WTC11 (cell line): Measurements from ENCODE around the gene IFT88. TPM values are rescaled to one million over a fixed set of nuclear protein-coding genes. Genes with fewer than 3 reads are reported as not detected.

Experiments used
- ATAC-seq: fragments of 200-7000 bp; cut with Tn5 transposase; 2 replicates; pipeline ENCODE4 v1.10.0; 2021; ENCODE audit warnings: mild to moderate bottlenecking, moderate library complexity
- CTCF ChIA-PET: fragments of 300-600 bp; sonication (Branson Sonifier 250); formaldehyde crosslinking; loops from one replicate; lab custom pipeline; 2021; ENCODE audit warnings: antibody characterized with exemption; lab: Charles Lee
- POLR2A ChIA-PET: fragments of 350-600 bp; sonication (Branson Sonifier 250); formaldehyde crosslinking; loops from one replicate; lab custom pipeline; 2021; ENCODE audit warnings: antibody characterized with exemption; lab: Charles Lee
- DNase-seq: peaks from one replicate; pipeline ENCODE4 v3.0.0; 2021; ENCODE audit warnings: low spot score
- H3K27ac Mint-ChIP-seq: 2 replicates; pipeline ENCODE4 v1.8.0; 2021; ENCODE audit warnings: mixed read lengths
- H3K27me3 Mint-ChIP-seq: 2 replicates; pipeline ENCODE4 v1.8.0; 2021; ENCODE audit warnings: low read depth, mild to moderate bottlenecking, moderate library complexity, mixed read lengths
- H3K36me3 Mint-ChIP-seq: 2 replicates; pipeline ENCODE4 v1.8.0; 2021; ENCODE audit warnings: mixed read lengths
- H3K4me1 Mint-ChIP-seq: 2 replicates; pipeline ENCODE4 v1.8.0; 2022; ENCODE audit warnings: mixed read lengths
- H3K4me3 Mint-ChIP-seq: 2 replicates; pipeline ENCODE4 v1.8.0; 2021; ENCODE audit warnings: mild to moderate bottlenecking, moderate library complexity, mixed read lengths
- H3K9me3 Mint-ChIP-seq: 2 replicates; pipeline ENCODE4 v1.8.0; 2021; ENCODE audit warnings: mixed read lengths
- CREB1 ChIP-seq: sonication (generic); formaldehyde crosslinking; IDR thresholded peaks from 2 replicates; pipeline ENCODE4 v1.8.0; 2023; ENCODE audit warnings: mild to moderate bottlenecking, missing genetic modification reagents
- ETV6 ChIP-seq: sonication (generic); formaldehyde crosslinking; IDR thresholded peaks from 2 replicates; pipeline ENCODE4 v1.8.1; 2022; ENCODE audit warnings: mild to moderate bottlenecking, missing genetic modification reagents
- FOXP1 ChIP-seq: sonication (generic); formaldehyde crosslinking; IDR thresholded peaks from 2 replicates; pipeline ENCODE4 v1.8.0; 2022; ENCODE audit warnings: missing genetic modification reagents, mild to moderate bottlenecking, moderate library complexity, borderline replicate concordance
- JAZF1 ChIP-seq: fragments of 250-450 bp; sonication (Bioruptor Pico); IDR thresholded peaks from 2 replicates; pipeline ENCODE4 v1.9.0; 2021; ENCODE audit warnings: moderate library complexity, mild to moderate bottlenecking, inconsistent platforms
- JUN ChIP-seq: sonication (generic); formaldehyde crosslinking; IDR thresholded peaks from 2 replicates; pipeline ENCODE4 v1.8.0; 2023; ENCODE audit warnings: mild to moderate bottlenecking, missing genetic modification reagents
- NR2C2 ChIP-seq: sonication (generic); formaldehyde crosslinking; IDR thresholded peaks from 2 replicates; pipeline ENCODE4 v1.8.0; 2022; ENCODE audit warnings: mild to moderate bottlenecking, missing genetic modification reagents
- PRRX2 ChIP-seq: fragments of 250-450 bp; sonication (Bioruptor Pico); IDR thresholded peaks from 2 replicates; pipeline ENCODE4 v1.8.0; 2021; ENCODE audit warnings: mild to moderate bottlenecking
- RELA ChIP-seq: sonication (generic); formaldehyde crosslinking; IDR thresholded peaks from 2 replicates; pipeline ENCODE4 v1.8.1; 2022; ENCODE audit warnings: missing genetic modification reagents, mild to moderate bottlenecking, borderline replicate concordance
- SMAD3 ChIP-seq: sonication (generic); formaldehyde crosslinking; IDR thresholded peaks from 2 replicates; pipeline ENCODE4 v1.8.0; 2022; ENCODE audit warnings: missing genetic modification reagents, mild to moderate bottlenecking, borderline replicate concordance
- TCF7 ChIP-seq: sonication (generic); formaldehyde crosslinking; IDR thresholded peaks from 2 replicates; pipeline ENCODE4 v1.8.0; 2022; ENCODE audit warnings: mild to moderate bottlenecking, low read depth, missing genetic modification reagents, moderate library complexity
- TP53 ChIP-seq: sonication (generic); formaldehyde crosslinking; IDR thresholded peaks from 2 replicates; pipeline ENCODE4 v1.8.1; 2023; ENCODE audit warnings: mild to moderate bottlenecking, missing genetic modification reagents
- total RNA-seq: library from RNA; stranded (reverse); gene quantifications from 3 replicates; pipeline ENCODE4 v1.2.3, GENCODE V29; 2021
- TF ChIP-seq, protein P1 (sequence below): fragments of 250-450 bp; sonication (Bioruptor Pico); IDR thresholded peaks from 2 replicates; pipeline ENCODE4 v1.9.0; 2021; ENCODE audit warnings: mild to moderate bottlenecking, borderline replicate concordance
- TF ChIP-seq, protein P2 (sequence below): sonication (generic); formaldehyde crosslinking; IDR thresholded peaks from 2 replicates; pipeline ENCODE4 v1.8.1; 2022; ENCODE audit warnings: missing genetic modification reagents, borderline replicate concordance
- TF ChIP-seq, protein P3 (sequence below): sonication (generic); formaldehyde crosslinking; IDR thresholded peaks from 2 replicates; pipeline ENCODE4 v1.8.0; 2022; ENCODE audit warnings: mild to moderate bottlenecking, missing genetic modification reagents
- TF ChIP-seq, protein P4 (sequence below): sonication (generic); formaldehyde crosslinking; IDR thresholded peaks from 2 replicates; pipeline ENCODE4 v1.8.1; 2023; ENCODE audit warnings: mild to moderate bottlenecking, missing genetic modification reagents
- TF ChIP-seq, protein P5 (sequence below): fragments of 200-600 bp; IDR thresholded peaks from 2 replicates; pipeline ENCODE4 v1.8.0; 2022; ENCODE audit warnings: antibody characterized with exemption
- TF ChIP-seq, protein P6 (sequence below): sonication (generic); formaldehyde crosslinking; IDR thresholded peaks from 2 replicates; pipeline ENCODE4 v1.8.0; 2022; ENCODE audit warnings: mild to moderate bottlenecking, missing genetic modification reagents

The IFT88 gene
- total RNA-seq, 1 experiment from 2014 or later = 6.5 TPM

DNA sequence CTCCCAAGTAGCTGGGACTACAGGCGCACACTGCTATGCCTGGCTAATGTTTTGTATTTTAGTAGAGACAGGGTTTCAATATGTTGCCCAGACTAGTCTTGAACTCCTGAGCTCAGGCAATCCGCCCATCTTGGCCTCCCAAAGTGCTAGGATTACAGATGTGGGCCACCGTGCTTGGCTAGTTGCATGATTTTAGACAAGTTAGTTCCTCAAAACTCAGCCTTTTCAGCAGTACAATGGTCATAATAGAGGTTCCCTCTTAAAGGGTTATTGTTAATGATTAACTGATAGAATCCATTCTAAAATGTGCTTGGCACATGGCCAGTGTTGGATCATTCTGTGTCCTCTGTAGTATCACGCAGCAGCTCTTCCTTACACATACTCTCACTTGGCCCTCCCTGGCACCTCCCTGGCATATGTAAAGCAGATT lies 19.5 kb upstream of the IFT88 start:
- Mint-ChIP-seq H3K4me1 (peaks cover 13% of the 10 kb centered on the region), H3K36me3 (no peaks in the 10 kb centered on the region), H3K27ac (no peak overlapping the region)
- CTCF ChIA-PET = interaction anchor here (1.1 kb wide), 1 partner anchor 164 kb away, joined by 5 read pairs; no protein-coding TSS in a partner anchor
- POLR2A ChIA-PET = interaction anchor here (0.6 kb wide), 1 partner anchor 388 kb away, joined by 7 read pairs; no protein-coding TSS in a partner anchor
- ATAC-seq = no peak
- TF ChIP-seq JUN (CRISPR knock-in tag) (no peak), SMAD3 (CRISPR knock-in tag) (no peak)
- TF ChIP-seq, all 79 proteins: peak for 0
- no peak for DNase-seq
- Mint-ChIP-seq H3K9me3 (no peaks in the 10 kb centered on the region), H3K27me3 (no peaks in the 10 kb centered on the region; the same call in 1 of the 2 replicates), H3K4me3 (no peak overlapping the region)

DNA sequence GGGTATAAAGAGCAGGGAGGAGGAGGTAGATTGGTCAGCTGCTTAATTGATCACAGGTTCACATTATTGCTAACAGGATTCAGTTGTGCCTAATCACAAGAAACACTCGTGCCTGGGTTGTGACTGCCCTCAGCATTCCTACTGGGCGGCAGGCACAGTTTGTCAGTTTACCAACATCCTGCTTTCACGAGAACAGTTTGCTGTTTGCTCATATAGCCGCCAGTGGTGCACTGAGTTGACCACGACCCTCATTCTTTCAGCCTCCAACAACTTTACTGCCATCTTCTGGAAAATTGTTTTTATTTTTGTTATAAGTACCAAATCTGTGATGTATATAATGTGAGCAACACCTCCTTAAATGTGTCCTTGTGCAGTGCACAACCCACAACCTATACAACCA lies 16.2 kb upstream of the IFT88 start:
- no peaks in the 10 kb centered on the region for H3K36me3 Mint-ChIP-seq
- TF ChIP-seq TP53 (CRISPR knock-in tag) (no peak), CREB1 (no peak), JAZF1 (no peak), TCF7 (CRISPR knock-in tag) (no peak), FOXP1 (CRISPR knock-in tag) (no peak), JUN (CRISPR knock-in tag) (no peak), NR2C2 (CRISPR knock-in tag) (no peak)
- TF ChIP-seq, protein P1, sequence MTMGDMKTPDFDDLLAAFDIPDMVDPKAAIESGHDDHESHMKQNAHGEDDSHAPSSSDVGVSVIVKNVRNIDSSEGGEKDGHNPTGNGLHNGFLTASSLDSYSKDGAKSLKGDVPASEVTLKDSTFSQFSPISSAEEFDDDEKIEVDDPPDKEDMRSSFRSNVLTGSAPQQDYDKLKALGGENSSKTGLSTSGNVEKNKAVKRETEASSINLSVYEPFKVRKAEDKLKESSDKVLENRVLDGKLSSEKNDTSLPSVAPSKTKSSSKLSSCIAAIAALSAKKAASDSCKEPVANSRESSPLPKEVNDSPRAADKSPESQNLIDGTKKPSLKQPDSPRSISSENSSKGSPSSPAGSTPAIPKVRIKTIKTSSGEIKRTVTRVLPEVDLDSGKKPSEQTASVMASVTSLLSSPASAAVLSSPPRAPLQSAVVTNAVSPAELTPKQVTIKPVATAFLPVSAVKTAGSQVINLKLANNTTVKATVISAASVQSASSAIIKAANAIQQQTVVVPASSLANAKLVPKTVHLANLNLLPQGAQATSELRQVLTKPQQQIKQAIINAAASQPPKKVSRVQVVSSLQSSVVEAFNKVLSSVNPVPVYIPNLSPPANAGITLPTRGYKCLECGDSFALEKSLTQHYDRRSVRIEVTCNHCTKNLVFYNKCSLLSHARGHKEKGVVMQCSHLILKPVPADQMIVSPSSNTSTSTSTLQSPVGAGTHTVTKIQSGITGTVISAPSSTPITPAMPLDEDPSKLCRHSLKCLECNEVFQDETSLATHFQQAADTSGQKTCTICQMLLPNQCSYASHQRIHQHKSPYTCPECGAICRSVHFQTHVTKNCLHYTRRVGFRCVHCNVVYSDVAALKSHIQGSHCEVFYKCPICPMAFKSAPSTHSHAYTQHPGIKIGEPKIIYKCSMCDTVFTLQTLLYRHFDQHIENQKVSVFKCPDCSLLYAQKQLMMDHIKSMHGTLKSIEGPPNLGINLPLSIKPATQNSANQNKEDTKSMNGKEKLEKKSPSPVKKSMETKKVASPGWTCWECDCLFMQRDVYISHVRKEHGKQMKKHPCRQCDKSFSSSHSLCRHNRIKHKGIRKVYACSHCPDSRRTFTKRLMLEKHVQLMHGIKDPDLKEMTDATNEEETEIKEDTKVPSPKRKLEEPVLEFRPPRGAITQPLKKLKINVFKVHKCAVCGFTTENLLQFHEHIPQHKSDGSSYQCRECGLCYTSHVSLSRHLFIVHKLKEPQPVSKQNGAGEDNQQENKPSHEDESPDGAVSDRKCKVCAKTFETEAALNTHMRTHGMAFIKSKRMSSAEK = no peak
- TF ChIP-seq, protein P2, sequence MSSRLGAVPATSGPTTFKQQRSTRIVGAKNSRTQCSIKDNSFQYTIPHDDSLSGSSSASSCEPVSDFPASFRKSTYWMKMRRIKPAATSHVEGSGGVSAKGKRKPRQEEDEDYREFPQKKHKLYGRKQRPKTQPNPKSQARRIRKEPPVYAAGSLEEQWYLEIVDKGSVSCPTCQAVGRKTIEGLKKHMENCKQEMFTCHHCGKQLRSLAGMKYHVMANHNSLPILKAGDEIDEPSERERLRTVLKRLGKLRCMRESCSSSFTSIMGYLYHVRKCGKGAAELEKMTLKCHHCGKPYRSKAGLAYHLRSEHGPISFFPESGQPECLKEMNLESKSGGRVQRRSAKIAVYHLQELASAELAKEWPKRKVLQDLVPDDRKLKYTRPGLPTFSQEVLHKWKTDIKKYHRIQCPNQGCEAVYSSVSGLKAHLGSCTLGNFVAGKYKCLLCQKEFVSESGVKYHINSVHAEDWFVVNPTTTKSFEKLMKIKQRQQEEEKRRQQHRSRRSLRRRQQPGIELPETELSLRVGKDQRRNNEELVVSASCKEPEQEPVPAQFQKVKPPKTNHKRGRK (CRISPR knock-in tag) = no peak
- TF ChIP-seq, protein P3, sequence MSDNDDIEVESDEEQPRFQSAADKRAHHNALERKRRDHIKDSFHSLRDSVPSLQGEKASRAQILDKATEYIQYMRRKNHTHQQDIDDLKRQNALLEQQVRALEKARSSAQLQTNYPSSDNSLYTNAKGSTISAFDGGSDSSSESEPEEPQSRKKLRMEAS (CRISPR knock-in tag) = no peak
- TF ChIP-seq, protein P4, sequence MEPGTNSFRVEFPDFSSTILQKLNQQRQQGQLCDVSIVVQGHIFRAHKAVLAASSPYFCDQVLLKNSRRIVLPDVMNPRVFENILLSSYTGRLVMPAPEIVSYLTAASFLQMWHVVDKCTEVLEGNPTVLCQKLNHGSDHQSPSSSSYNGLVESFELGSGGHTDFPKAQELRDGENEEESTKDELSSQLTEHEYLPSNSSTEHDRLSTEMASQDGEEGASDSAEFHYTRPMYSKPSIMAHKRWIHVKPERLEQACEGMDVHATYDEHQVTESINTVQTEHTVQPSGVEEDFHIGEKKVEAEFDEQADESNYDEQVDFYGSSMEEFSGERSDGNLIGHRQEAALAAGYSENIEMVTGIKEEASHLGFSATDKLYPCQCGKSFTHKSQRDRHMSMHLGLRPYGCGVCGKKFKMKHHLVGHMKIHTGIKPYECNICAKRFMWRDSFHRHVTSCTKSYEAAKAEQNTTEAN (CRISPR knock-in tag) = no peak
- TF ChIP-seq, protein P5, sequence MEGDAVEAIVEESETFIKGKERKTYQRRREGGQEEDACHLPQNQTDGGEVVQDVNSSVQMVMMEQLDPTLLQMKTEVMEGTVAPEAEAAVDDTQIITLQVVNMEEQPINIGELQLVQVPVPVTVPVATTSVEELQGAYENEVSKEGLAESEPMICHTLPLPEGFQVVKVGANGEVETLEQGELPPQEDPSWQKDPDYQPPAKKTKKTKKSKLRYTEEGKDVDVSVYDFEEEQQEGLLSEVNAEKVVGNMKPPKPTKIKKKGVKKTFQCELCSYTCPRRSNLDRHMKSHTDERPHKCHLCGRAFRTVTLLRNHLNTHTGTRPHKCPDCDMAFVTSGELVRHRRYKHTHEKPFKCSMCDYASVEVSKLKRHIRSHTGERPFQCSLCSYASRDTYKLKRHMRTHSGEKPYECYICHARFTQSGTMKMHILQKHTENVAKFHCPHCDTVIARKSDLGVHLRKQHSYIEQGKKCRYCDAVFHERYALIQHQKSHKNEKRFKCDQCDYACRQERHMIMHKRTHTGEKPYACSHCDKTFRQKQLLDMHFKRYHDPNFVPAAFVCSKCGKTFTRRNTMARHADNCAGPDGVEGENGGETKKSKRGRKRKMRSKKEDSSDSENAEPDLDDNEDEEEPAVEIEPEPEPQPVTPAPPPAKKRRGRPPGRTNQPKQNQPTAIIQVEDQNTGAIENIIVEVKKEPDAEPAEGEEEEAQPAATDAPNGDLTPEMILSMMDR = no peak
- ChIA-PET POLR2A (no interaction called here), CTCF (no interaction called here)
- ATAC-seq (no peak), DNase-seq (no peak)
- no peaks in the 10 kb centered on the region for H3K9me3 Mint-ChIP-seq
- no peaks in the 10 kb centered on the region; the same call in 1 of the 2 replicates for H3K27me3 Mint-ChIP-seq
- no peak overlapping the region for H3K4me3 Mint-ChIP-seq
- H3K4me1 Mint-ChIP-seq = no peaks in the 10 kb centered on the region
- no peak overlapping the region for H3K27ac Mint-ChIP-seq

DNA sequence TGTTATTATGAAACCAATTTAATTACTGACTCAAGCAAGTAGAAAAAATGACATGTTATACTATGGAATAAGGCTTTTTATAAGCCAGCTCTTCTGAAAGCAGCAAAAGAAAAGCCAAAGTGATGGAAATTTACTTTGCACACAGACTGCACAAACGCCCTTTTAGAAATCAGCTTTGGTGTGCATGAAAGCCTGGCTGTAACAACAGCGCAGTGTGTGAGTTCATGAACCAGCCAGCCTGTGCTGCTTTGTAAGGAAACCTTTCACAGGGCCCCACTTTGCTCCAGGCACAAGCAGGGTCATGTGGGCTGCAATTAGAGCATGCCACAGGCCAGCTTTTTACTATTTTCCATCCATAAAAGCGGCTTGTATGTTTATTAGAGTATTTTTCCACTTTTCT lies 13.6 kb upstream of the IFT88 start:
- Mint-ChIP-seq H3K4me1 (no peaks in the 10 kb centered on the region), H3K27me3 (no peaks in the 10 kb centered on the region), H3K9me3 (no peaks in the 10 kb centered on the region), H3K4me3 (no peak overlapping the region), H3K27ac (no peak overlapping the region), H3K36me3 (no peaks in the 10 kb centered on the region)
- DNase-seq (no peak), ATAC-seq (no peak)
- POLR2A ChIA-PET = no interaction called here
- CTCF ChIA-PET = interaction anchor here (0.6 kb wide), 1 partner anchor 356 kb away, joined by 3 read pairs; no protein-coding TSS in a partner anchor
- no peak for TF ChIP-seq RELA
- TF ChIP-seq, protein P1 = no peak
- TF ChIP-seq TCF7 (CRISPR knock-in tag) = no peak
- TF ChIP-seq ETV6 (CRISPR knock-in tag) = no peak
- TF ChIP-seq, protein P6, sequence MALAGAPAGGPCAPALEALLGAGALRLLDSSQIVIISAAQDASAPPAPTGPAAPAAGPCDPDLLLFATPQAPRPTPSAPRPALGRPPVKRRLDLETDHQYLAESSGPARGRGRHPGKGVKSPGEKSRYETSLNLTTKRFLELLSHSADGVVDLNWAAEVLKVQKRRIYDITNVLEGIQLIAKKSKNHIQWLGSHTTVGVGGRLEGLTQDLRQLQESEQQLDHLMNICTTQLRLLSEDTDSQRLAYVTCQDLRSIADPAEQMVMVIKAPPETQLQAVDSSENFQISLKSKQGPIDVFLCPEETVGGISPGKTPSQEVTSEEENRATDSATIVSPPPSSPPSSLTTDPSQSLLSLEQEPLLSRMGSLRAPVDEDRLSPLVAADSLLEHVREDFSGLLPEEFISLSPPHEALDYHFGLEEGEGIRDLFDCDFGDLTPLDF (CRISPR knock-in tag) = no peak
- no peak for TF ChIP-seq PRRX2 (CRISPR knock-in tag)
